ENCODE measurements around the gene IGSF21. TPM values are rescaled to one million over a fixed set of nuclear protein-coding genes. Genes with fewer than 3 reads are reported as not detected.

The IGSF21 gene
- polyA plus RNA-seq, 1 donor (not counting 4 experiments of a cell fraction or from before 2014, with no cell fraction given) = not detected

DNA sequence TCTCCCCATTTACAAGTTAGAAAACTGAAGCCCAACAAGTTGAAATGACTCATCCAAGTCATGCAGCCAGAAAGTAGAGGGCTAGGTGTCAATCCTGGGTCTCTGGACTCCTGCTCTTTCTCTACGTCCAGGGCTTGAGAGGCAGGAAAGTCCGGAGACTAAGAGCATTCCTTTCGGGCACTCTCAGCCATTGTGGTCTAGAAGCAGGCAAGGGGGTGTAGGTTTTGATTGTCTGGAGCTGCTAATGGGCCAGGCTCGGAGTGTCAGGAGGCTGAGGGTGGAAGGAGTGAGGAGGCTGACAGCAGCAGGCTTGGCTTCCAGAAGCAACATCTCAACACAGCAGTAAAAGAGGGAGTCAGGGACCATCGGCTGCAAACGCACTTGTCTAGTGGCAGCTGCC lies 265.6 kb downstream of the IGSF21 start:
- no peak overlapping the region for H3K9ac ChIP-seq (ENCODE audit: control insufficient read depth, extremely low read depth, insufficient read depth, low read length)
- DNase-seq (ENCODE audit: low read depth, low spot score) (no peak), FAIRE-seq (no peak)
- no peaks in the 10 kb centered on the region for H4K20me1 ChIP-seq (ENCODE audit: control insufficient read depth, extremely low read depth, insufficient read depth, low read length)
- H3K27ac ChIP-seq (ENCODE audit: control insufficient read depth, insufficient read depth, low read length) = no peak overlapping the region
- no peak overlapping the region for H3K4me3 ChIP-seq (ENCODE audit: control insufficient read depth in 2 of 3, extremely low read depth in 1 of 3, insufficient read depth in 2 of 3, low read depth in 1 of 3, low read length in 3 of 3)
- no peaks in the 10 kb centered on the region for H3K36me3 ChIP-seq (ENCODE audit: control insufficient read depth in 2 of 2, extremely low read depth in 1 of 2, insufficient read depth in 2 of 2, low read length in 2 of 2)
- no peak overlapping the region for H3K4me2 ChIP-seq (ENCODE audit: control insufficient read depth, extremely low read depth, insufficient read depth, low read depth, low read length)
- H3K9me1 ChIP-seq (ENCODE audit: control insufficient read depth, extremely low read depth, insufficient read depth, low read length) = no peaks in the 10 kb centered on the region
- dilution Hi-C loops (cut with MboI; ENCODE audit: extremely low pct_ligation_motif_present, low sequenced_read_pairs) = no loop called here
- peaks cover 9% of the 10 kb centered on the region for H3K9me3 ChIP-seq (ENCODE audit: control insufficient read depth, low read depth, low read length)
- no peaks in the 10 kb centered on the region for H3K79me2 ChIP-seq (ENCODE audit: control insufficient read depth, insufficient read depth, low read length)
- no peaks in the 10 kb centered on the region for H3K27me3 ChIP-seq (ENCODE audit: control insufficient read depth, extremely low read depth, insufficient read depth, low read length)
- no peaks in the 10 kb centered on the region for H3K4me1 ChIP-seq (ENCODE audit: control insufficient read depth, extremely low read depth, insufficient read depth, low read length)
- TF ChIP-seq, protein P1, sequence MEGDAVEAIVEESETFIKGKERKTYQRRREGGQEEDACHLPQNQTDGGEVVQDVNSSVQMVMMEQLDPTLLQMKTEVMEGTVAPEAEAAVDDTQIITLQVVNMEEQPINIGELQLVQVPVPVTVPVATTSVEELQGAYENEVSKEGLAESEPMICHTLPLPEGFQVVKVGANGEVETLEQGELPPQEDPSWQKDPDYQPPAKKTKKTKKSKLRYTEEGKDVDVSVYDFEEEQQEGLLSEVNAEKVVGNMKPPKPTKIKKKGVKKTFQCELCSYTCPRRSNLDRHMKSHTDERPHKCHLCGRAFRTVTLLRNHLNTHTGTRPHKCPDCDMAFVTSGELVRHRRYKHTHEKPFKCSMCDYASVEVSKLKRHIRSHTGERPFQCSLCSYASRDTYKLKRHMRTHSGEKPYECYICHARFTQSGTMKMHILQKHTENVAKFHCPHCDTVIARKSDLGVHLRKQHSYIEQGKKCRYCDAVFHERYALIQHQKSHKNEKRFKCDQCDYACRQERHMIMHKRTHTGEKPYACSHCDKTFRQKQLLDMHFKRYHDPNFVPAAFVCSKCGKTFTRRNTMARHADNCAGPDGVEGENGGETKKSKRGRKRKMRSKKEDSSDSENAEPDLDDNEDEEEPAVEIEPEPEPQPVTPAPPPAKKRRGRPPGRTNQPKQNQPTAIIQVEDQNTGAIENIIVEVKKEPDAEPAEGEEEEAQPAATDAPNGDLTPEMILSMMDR (optimal IDR thresholded peaks at IDR 0.05 in 1 of 3, IDR thresholded peaks at IDR 0.05 in 1 of 3, conservative IDR thresholded peaks at IDR 0.05 in 1 of 3; ENCODE audit: extremely low read depth in 1 of 3, insufficient read depth in 2 of 3, low read length in 3 of 3) = no peak
- no peak for TF ChIP-seq EZH2 (IDR thresholded peaks at IDR 0.05; ENCODE audit: low read length)
- no peak overlapping the region for H2AFZ ChIP-seq (ENCODE audit: control insufficient read depth, low read length)

DNA sequence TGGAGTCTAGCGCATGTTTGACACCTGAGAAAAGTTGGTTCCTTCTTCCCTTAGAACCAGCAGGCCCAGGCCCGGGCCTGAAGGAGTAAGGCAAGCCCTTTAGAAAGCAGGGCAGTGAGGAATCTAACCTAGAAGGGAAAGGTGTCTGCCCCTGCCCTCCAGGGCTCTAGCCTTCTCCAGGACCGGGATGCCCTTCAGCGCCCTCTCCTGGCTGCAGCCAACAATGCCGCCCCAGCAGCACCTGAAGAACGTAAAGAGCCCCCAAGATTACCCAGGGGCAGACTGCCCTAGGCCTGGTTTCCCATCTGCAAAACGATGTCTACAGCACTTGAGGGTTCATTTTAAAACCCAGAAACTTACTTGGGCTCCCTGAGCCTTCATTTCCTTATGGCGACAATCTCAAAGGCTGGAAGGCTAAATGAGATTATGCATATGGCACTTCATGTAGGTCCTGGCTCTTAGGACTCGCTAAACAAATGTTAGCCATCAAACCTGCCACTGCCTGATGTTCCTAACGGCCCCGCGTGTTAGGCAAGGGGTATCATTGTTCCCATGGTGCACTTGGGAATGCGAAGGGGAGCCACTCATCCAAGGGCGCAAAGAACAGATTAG lies 266.4 kb downstream of the IGSF21 start:
- Histone ChIP-seq H4K20me1 (ENCODE audit: control insufficient read depth, extremely low read depth, insufficient read depth, low read length) (no peaks in the 10 kb centered on the region), H3K4me2 (ENCODE audit: control insufficient read depth, extremely low read depth, insufficient read depth, low read depth, low read length) (no peak overlapping the region), H3K79me2 (ENCODE audit: control insufficient read depth, insufficient read depth, low read length) (no peaks in the 10 kb centered on the region), H3K9me3 (ENCODE audit: control insufficient read depth, low read depth, low read length) (peaks cover 11% of the 10 kb centered on the region), H3K27me3 (ENCODE audit: control insufficient read depth, extremely low read depth, insufficient read depth, low read length) (no peaks in the 10 kb centered on the region), H3K4me1 (ENCODE audit: control insufficient read depth, extremely low read depth, insufficient read depth, low read length) (no peaks in the 10 kb centered on the region), H3K9ac (ENCODE audit: control insufficient read depth, extremely low read depth, insufficient read depth, low read length) (no peak overlapping the region), H2AFZ (ENCODE audit: control insufficient read depth, low read length) (no peak overlapping the region), H3K9me1 (ENCODE audit: control insufficient read depth, extremely low read depth, insufficient read depth, low read length) (no peaks in the 10 kb centered on the region), H3K27ac (ENCODE audit: control insufficient read depth, insufficient read depth, low read length) (no peak overlapping the region), H3K4me3 (ENCODE audit: control insufficient read depth in 2 of 3, extremely low read depth in 1 of 3, insufficient read depth in 2 of 3, low read depth in 1 of 3, low read length in 3 of 3) (no peak overlapping the region), H3K36me3 (ENCODE audit: control insufficient read depth in 2 of 2, extremely low read depth in 1 of 2, insufficient read depth in 2 of 2, low read length in 2 of 2) (no peaks in the 10 kb centered on the region)
- no peak for TF ChIP-seq EZH2 (IDR thresholded peaks at IDR 0.05; ENCODE audit: low read length)
- TF ChIP-seq, protein P1 (optimal IDR thresholded peaks at IDR 0.05 in 1 of 3, IDR thresholded peaks at IDR 0.05 in 1 of 3, conservative IDR thresholded peaks at IDR 0.05 in 1 of 3; ENCODE audit: extremely low read depth in 1 of 3, insufficient read depth in 2 of 3, low read length in 3 of 3) = peak in 2 of 3 experiments; percentile 6 to 27
- FAIRE-seq = no peak
- DNase-seq (ENCODE audit: low read depth, low spot score) = no peak
- dilution Hi-C loops (cut with MboI; ENCODE audit: extremely low pct_ligation_motif_present, low sequenced_read_pairs) = no loop called here

All from keratinocyte (primary cell).